Posterior cingulate gyrus (tissue), 11 donors: Measurements from ENCODE around the gene ASCL1.

Experiments
- DNase-seq, 10 donors: peaks; one replicate each; pipeline versions ENCODE4 v3.0.0 to v3.0.0-alpha.2; 2020 to 2021; ENCODE audit warnings: mixed read lengths in 3 of 10
- intact Hi-C: fragments of 100-400 bp; cut with DNase I; formaldehyde crosslinking; loops from one replicate; pipeline ENCODE4 v1.15.1; 2023

The ASCL1 gene

GRCh38 chr12:102950950-102951619 is 6.4 kb upstream of the ASCL1 start:
- intact Hi-C loops, result no loop called here
- DNase-seq, result no peak

- intact Hi-C loops, result no loop called here
- no peak for DNase-seq
Observed at GRCh38 chr12:102951841-102952240, 5.6 kb upstream of the ASCL1 start.

GRCh38 chr12:102953221-102953620 is 4.3 kb upstream of the ASCL1 start:
- intact Hi-C loops, result no loop called here
- DNase-seq, result no peak

GRCh38 chr12:102954134-102954533 is 3.3 kb upstream of the ASCL1 start:
- intact Hi-C loops, result no loop called here
- no peak for DNase-seq

GRCh38 chr12:102955926-102956737 is 1.3 kb upstream of the ASCL1 start:
- peak in 7 of 10 donors; percentile 44 to 91 (median 59) for DNase-seq
- intact Hi-C loops, result loop anchor here (2.0 kb wide), 1 partner anchor 57 kb away; no protein-coding TSS in a partner anchor

- no peak for DNase-seq
- intact Hi-C loops, result loop anchor here (2.0 kb wide), 1 partner anchor 56 kb away; no protein-coding TSS in a partner anchor
Observed at GRCh38 chr12:102956738-102957327, 641 bp upstream of the ASCL1 start.

GRCh38 chr12:102958073-102958829 is 777 bp downstream of the ASCL1 start:
- intact Hi-C loops, result no loop called here
- peak in 7 of 10 donors; percentile 29 to 91 (median 41) for DNase-seq

GRCh38 chr12:102958830-102959176 is 1.3 kb downstream of the ASCL1 start:
- intact Hi-C loops, result no loop called here
- no peak for DNase-seq

- DNase-seq, result no peak
- intact Hi-C loops, result no loop called here
Observed at GRCh38 chr12:102959391-102959790, 1.9 kb downstream of the ASCL1 start.

GRCh38 chr12:102960766-102961465 is 3.4 kb downstream of the ASCL1 start:
- intact Hi-C loops, result no loop called here
- peak; percentile 25 to 93 (median 66) for DNase-seq

GRCh38 chr12:102961466-102961855 is 4.0 kb downstream of the ASCL1 start:
- intact Hi-C loops, result no loop called here
- DNase-seq, result no peak

GRCh38 chr12:102962532-102962931 is 5.1 kb downstream of the ASCL1 start:
- intact Hi-C loops, result no loop called here
- DNase-seq, result no peak

- DNase-seq, result no peak
- intact Hi-C loops, result no loop called here
Observed at GRCh38 chr12:102962986-102963385, 5.5 kb downstream of the ASCL1 start.

- intact Hi-C loops, result no loop called here
- DNase-seq, result no peak
Observed at GRCh38 chr12:102963796-102964195, 6.3 kb downstream of the ASCL1 start.

- peak in 8 of 10 donors; percentile 32 to 92 (median 64) for DNase-seq
- intact Hi-C loops, result no loop called here
Observed at GRCh38 chr12:102964872-102965271, 7.4 kb downstream of the ASCL1 start.

- peak; percentile 26 to 91 (median 56) for DNase-seq
- intact Hi-C loops, result no loop called here
Observed at GRCh38 chr12:102965281-102966155, 8.0 kb downstream of the ASCL1 start.

GRCh38 chr12:102966200-102966863 is 8.9 kb downstream of the ASCL1 start:
- DNase-seq, result peak in 2 of 10 donors; percentile 31 to 71
- intact Hi-C loops, result no loop called here

- no peak for DNase-seq
- intact Hi-C loops, result no loop called here
Observed at GRCh38 chr12:102970780-102971179, 13.3 kb downstream of the ASCL1 start.

- intact Hi-C loops, result no loop called here
- DNase-seq, result no peak
Observed at GRCh38 chr12:102971227-102971626, 13.8 kb downstream of the ASCL1 start.
